ENCODE data around the gene GPX4.
"Not testable (repeated sequence)": the region's sequence is repeated elsewhere in the genome, so short reads cannot be mapped to it uniquely, and the experiment has no call there.

The GPX4 gene

DNA sequence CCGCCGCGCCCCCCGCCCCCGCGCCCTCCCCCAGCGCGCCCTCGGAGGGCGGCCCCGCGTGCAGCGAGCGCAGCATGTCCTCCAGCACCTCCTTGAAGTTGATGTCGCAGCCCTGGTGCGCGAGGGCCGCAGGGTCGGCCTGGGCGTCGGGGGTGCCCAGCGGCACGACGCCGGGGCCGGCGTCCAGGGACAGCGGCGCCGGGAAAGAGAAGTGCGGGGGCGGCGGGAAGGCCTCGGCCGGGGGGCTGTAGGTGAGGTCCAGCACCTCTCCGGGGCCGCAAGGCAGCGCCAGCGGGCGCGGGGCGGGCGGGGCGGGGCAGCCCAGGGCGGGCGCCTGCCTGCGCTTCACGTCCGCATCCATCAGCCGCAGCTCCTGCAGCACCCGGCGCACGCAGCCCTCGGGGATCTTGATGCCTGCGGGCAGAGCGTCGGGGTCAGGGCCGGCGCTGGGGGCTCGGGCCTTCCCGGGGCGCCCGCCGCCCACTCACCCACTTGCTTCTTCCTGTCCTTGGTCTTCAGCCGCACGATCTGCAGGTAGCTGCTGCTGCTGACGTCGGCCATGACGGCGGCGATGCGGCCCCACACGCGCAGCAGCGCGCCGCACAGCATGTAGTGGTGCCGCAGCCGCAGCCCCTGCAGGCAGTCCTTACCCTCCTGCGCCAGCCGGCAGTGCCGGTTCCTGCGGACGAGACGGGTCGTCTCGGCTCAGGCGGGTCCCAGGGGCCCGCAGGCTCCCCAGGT, 4.7 kb downstream of the GPX4 start:
- Histone ChIP-seq H3K27ac (ENCODE audit: low read length) (no peak overlapping the region), H3K9me3 (ENCODE audit: control insufficient read depth in 1 of 2, low read length in 2 of 2) (no peaks in the 10 kb centered on the region), H3K4me3 (ENCODE audit: low read depth in 1 of 2, low read length in 2 of 2) (no peak overlapping the region), H3K36me3 (ENCODE audit: control insufficient read depth in 1 of 2, insufficient read depth in 2 of 2, low read length in 2 of 2) (peaks cover 9 to 65% of the 10 kb centered on the region in 2 donors), H3K27me3 (ENCODE audit: low read depth, low read length) (no peaks in the 10 kb centered on the region), H3K4me1 (ENCODE audit: control insufficient read depth in 1 of 2, insufficient read depth in 2 of 2, low read length in 2 of 2) (peaks cover under 1 to 36% of the 10 kb centered on the region in 2 donors)

DNA sequence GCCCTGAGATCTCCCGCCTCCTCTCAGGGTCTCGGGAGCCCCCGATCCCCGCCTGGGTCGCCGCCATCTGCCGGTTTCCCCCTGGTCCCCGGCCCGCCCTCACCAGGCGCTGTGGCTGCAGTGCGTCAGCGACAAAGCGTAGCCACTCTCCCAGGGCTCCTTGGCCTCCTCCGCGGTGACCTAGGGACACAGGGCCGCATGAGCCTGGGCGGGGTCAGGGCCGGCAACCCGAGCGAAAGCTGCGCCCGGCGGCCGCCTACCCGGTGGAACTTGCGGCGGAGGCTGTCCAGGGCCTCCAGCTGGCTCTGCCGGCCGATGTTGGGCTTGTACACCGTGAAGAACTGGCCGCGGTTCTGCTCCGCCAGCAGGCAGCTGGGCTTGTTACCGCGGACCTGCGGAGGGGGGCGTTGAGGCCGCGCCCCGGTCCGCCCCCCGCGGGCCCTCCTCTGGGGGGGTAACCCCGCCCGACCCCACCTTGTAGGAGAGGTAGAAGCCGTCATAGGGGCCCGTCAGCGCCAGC, 5.3 kb downstream of the GPX4 start:
- Histone ChIP-seq H3K27ac (ENCODE audit: low read length) (no peak overlapping the region), H3K27me3 (ENCODE audit: low read depth, low read length) (no peaks in the 10 kb centered on the region), H3K36me3 (ENCODE audit: control insufficient read depth in 1 of 2, insufficient read depth in 2 of 2, low read length in 2 of 2) (peaks cover 12 to 67% of the 10 kb centered on the region in 2 donors), H3K4me3 (ENCODE audit: low read depth in 1 of 2, low read length in 2 of 2) (no peak overlapping the region), H3K9me3 (ENCODE audit: control insufficient read depth in 1 of 2, low read length in 2 of 2) (no peaks in the 10 kb centered on the region), H3K4me1 (ENCODE audit: control insufficient read depth in 1 of 2, insufficient read depth in 2 of 2, low read length in 2 of 2) (peaks cover 0 to 41% of the 10 kb centered on the region in 2 donors)

GRCh38 chr19:1109697-1110671, 6.2 kb downstream of the GPX4 start:
- Histone ChIP-seq H3K4me3 (ENCODE audit: low read depth in 1 of 2, low read length in 2 of 2) (no peak overlapping the region), H3K36me3 (ENCODE audit: control insufficient read depth in 1 of 2, insufficient read depth in 2 of 2, low read length in 2 of 2) (peaks cover 15 to 70% of the 10 kb centered on the region in 2 donors), H3K9me3 (ENCODE audit: control insufficient read depth in 1 of 2, low read length in 2 of 2) (no peaks in the 10 kb centered on the region), H3K27me3 (ENCODE audit: low read depth, low read length) (no peaks in the 10 kb centered on the region), H3K27ac (ENCODE audit: low read length) (no peak overlapping the region), H3K4me1 (ENCODE audit: control insufficient read depth in 1 of 2, insufficient read depth in 2 of 2, low read length in 2 of 2) (peaks cover 0 to 43% of the 10 kb centered on the region in 2 donors)

GRCh38 chr19:1110809-1111640, 7.2 kb downstream of the GPX4 start:
- peaks cover 15 to 76% of the 10 kb centered on the region in 2 donors for H3K36me3 ChIP-seq (ENCODE audit: control insufficient read depth in 1 of 2, insufficient read depth in 2 of 2, low read length in 2 of 2)
- no peak overlapping the region for H3K4me3 ChIP-seq (ENCODE audit: low read depth in 1 of 2, low read length in 2 of 2)
- no peak overlapping the region for H3K27ac ChIP-seq (ENCODE audit: low read length)
- H3K9me3 ChIP-seq (ENCODE audit: control insufficient read depth in 1 of 2, low read length in 2 of 2), result no peaks in the 10 kb centered on the region
- H3K4me1 ChIP-seq (ENCODE audit: control insufficient read depth in 1 of 2, insufficient read depth in 2 of 2, low read length in 2 of 2), result peaks cover 0 to 32% of the 10 kb centered on the region in 2 donors
- H3K27me3 ChIP-seq (ENCODE audit: low read depth, low read length), result no peaks in the 10 kb centered on the region

GRCh38 chr19:1111641-1112267, 8.0 kb downstream of the GPX4 start:
- peaks cover 20 to 76% of the 10 kb centered on the region in 2 donors for H3K36me3 ChIP-seq (ENCODE audit: control insufficient read depth in 1 of 2, insufficient read depth in 2 of 2, low read length in 2 of 2)
- H3K9me3 ChIP-seq (ENCODE audit: control insufficient read depth in 1 of 2, low read length in 2 of 2), result no peaks in the 10 kb centered on the region
- no peak overlapping the region for H3K27ac ChIP-seq (ENCODE audit: low read length)
- H3K4me3 ChIP-seq (ENCODE audit: low read depth in 1 of 2, low read length in 2 of 2), result no peak overlapping the region
- no peaks in the 10 kb centered on the region for H3K27me3 ChIP-seq (ENCODE audit: low read depth, low read length)
- H3K4me1 ChIP-seq (ENCODE audit: control insufficient read depth in 1 of 2, insufficient read depth in 2 of 2, low read length in 2 of 2), result peaks cover 0 to 26% of the 10 kb centered on the region in 2 donors

DNA sequence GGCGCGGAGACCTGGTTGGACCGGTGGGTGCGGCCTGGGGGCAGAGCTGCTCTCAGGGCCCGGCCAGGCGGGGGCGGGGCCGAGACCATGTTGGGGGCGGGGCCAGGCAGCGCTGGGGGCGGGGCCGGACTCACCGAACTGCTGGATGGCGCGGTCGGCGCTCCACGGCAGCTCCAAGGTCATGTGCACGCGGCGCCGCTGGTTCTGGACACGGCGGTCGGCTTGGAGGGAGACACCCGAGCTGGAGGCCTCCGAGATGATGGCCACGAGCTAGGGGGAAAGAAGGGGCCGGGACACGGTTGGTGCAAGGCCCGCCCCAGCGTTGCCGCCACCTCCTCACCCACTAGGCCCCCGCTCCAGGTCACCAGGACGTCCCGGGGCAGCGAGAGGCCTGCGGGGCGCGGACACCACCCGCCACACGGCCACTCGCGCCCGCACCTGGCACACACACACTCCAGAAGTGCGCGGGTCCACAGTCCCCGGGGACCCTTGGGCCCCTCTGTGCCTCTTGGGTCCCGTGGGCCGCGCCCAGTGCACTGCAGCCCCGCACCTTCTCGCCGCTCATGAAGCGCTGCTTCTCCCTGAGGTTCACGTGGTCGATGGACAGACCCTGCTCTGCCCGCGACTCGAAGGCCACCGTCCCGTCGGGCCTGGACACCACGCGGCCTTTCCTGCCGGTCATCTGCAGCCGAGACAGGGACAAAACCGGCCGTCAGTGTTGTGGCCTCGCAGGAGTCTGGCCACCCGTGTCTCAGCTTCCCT, 8.7 kb downstream of the GPX4 start:
- Histone ChIP-seq H3K27ac (ENCODE audit: low read length) (no peak overlapping the region), H3K27me3 (ENCODE audit: low read depth, low read length) (no peaks in the 10 kb centered on the region), H3K36me3 (ENCODE audit: control insufficient read depth in 1 of 2, insufficient read depth in 2 of 2, low read length in 2 of 2) (peaks cover 20 to 76% of the 10 kb centered on the region in 2 donors), H3K9me3 (ENCODE audit: control insufficient read depth in 1 of 2, low read length in 2 of 2) (no peaks in the 10 kb centered on the region), H3K4me1 (ENCODE audit: control insufficient read depth in 1 of 2, insufficient read depth in 2 of 2, low read length in 2 of 2) (peaks cover 0 to 25% of the 10 kb centered on the region in 2 donors), H3K4me3 (ENCODE audit: low read depth in 1 of 2, low read length in 2 of 2) (peak overlapping the region in 1 of 2 donors; percentile 35)

GRCh38 chr19:1113030-1113985, 9.5 kb downstream of the GPX4 start:
- peak overlapping the region; percentile 39 for H3K27ac ChIP-seq (ENCODE audit: low read length)
- H3K4me1 ChIP-seq (ENCODE audit: control insufficient read depth in 1 of 2, insufficient read depth in 2 of 2, low read length in 2 of 2), result peaks cover 0 to 25% of the 10 kb centered on the region in 2 donors
- H3K9me3 ChIP-seq (ENCODE audit: control insufficient read depth in 1 of 2, low read length in 2 of 2), result no peaks in the 10 kb centered on the region
- no peaks in the 10 kb centered on the region for H3K27me3 ChIP-seq (ENCODE audit: low read depth, low read length)
- H3K36me3 ChIP-seq (ENCODE audit: control insufficient read depth in 1 of 2, insufficient read depth in 2 of 2, low read length in 2 of 2), result peaks cover 23 to 78% of the 10 kb centered on the region in 2 donors
- H3K4me3 ChIP-seq (ENCODE audit: low read depth in 1 of 2, low read length in 2 of 2), result peak overlapping the region in 1 of 2 donors; percentile 35

- peaks cover 0 to 25% of the 10 kb centered on the region in 2 donors for H3K4me1 ChIP-seq (ENCODE audit: control insufficient read depth in 1 of 2, insufficient read depth in 2 of 2, low read length in 2 of 2)
- H3K27ac ChIP-seq (ENCODE audit: low read length), result peak overlapping the region; percentile 39
- peaks cover 23 to 80% of the 10 kb centered on the region in 2 donors for H3K36me3 ChIP-seq (ENCODE audit: control insufficient read depth in 1 of 2, insufficient read depth in 2 of 2, low read length in 2 of 2)
- no peaks in the 10 kb centered on the region for H3K27me3 ChIP-seq (ENCODE audit: low read depth, low read length)
- no peaks in the 10 kb centered on the region for H3K9me3 ChIP-seq (ENCODE audit: control insufficient read depth in 1 of 2, low read length in 2 of 2)
- H3K4me3 ChIP-seq (ENCODE audit: low read depth in 1 of 2, low read length in 2 of 2), result peak overlapping the region in 1 of 2 donors; percentile 35
Observed at GRCh38 chr19:1113986-1114483, 10.2 kb downstream of the GPX4 start.

DNA sequence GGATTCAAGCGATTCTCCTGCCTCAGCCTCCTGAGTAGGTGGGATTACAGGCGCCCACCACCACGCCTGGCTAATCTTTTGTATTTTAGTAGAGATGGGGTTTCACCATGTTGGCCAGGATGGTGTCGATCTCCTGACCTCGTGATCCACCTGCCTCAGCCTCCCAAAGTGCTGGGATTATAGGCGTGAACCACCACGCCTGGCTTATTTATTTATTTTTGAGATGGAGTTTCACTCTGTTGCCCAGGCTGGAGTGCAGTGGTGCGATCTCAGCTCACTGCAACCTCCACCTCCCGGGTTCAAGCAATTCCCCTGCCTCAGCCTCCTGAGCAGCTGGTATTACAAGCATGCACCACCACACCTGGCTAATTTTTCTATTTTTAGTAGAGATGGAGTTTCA, 10.9 kb downstream of the GPX4 start:
- peaks cover 28 to 80% of the 10 kb centered on the region in 2 donors for H3K36me3 ChIP-seq (ENCODE audit: control insufficient read depth in 1 of 2, insufficient read depth in 2 of 2, low read length in 2 of 2)
- H3K4me1 ChIP-seq (ENCODE audit: control insufficient read depth in 1 of 2, insufficient read depth in 2 of 2, low read length in 2 of 2), result peaks cover 0 to 25% of the 10 kb centered on the region in 2 donors
- not testable (repeated sequence) for H3K27ac ChIP-seq (ENCODE audit: low read length); H3K27me3 ChIP-seq (ENCODE audit: low read depth, low read length); H3K9me3 ChIP-seq (ENCODE audit: control insufficient read depth in 1 of 2, low read length in 2 of 2); H3K4me3 ChIP-seq (ENCODE audit: low read depth in 1 of 2, low read length in 2 of 2)

Measured in muscle layer of duodenum (tissue), 2 donors.